Measurements from ENCODE around the gene PCSK2.

PCSK2 gene

GRCh38 chr20:17465236-17465635 lies 238.4 kb downstream of the PCSK2 start:
- Mint-ChIP-seq H3K27ac (no peak overlapping the region), H3K36me3 (ENCODE audit: low read depth) (no peaks in the 10 kb centered on the region), H3K9me3 (no peaks in the 10 kb centered on the region), H3K4me3 (no peak overlapping the region), H3K27me3 (no peaks in the 10 kb centered on the region), H3K4me1 (ENCODE audit: low read depth) (no peaks in the 10 kb centered on the region)
- intact Hi-C loops (cut with micrococcal nuclease): no loop called here

GRCh38 chr20:17466641-17467040 lies 239.8 kb downstream of the PCSK2 start:
- intact Hi-C loops (cut with micrococcal nuclease): no loop called here
- no peaks in the 10 kb centered on the region for H3K27me3 Mint-ChIP-seq
- H3K4me1 Mint-ChIP-seq (ENCODE audit: low read depth): no peaks in the 10 kb centered on the region
- H3K9me3 Mint-ChIP-seq: no peaks in the 10 kb centered on the region
- H3K4me3 Mint-ChIP-seq: no peak overlapping the region
- H3K36me3 Mint-ChIP-seq (ENCODE audit: low read depth): no peaks in the 10 kb centered on the region
- H3K27ac Mint-ChIP-seq: no peak overlapping the region

- Mint-ChIP-seq H3K4me3 (no peak overlapping the region), H3K27ac (no peak overlapping the region), H3K4me1 (ENCODE audit: low read depth) (no peaks in the 10 kb centered on the region), H3K9me3 (no peaks in the 10 kb centered on the region), H3K36me3 (ENCODE audit: low read depth) (no peaks in the 10 kb centered on the region), H3K27me3 (no peaks in the 10 kb centered on the region)
- intact Hi-C loops (cut with micrococcal nuclease): no loop called here
Observed at GRCh38 chr20:17467120-17467655, 240.3 kb downstream of the PCSK2 start.

- H3K27me3 Mint-ChIP-seq: no peaks in the 10 kb centered on the region
- H3K27ac Mint-ChIP-seq: no peak overlapping the region
- H3K4me3 Mint-ChIP-seq: no peak overlapping the region
- intact Hi-C loops (cut with micrococcal nuclease): no loop called here
- H3K4me1 Mint-ChIP-seq (ENCODE audit: low read depth): no peaks in the 10 kb centered on the region
- no peaks in the 10 kb centered on the region for H3K9me3 Mint-ChIP-seq
- H3K36me3 Mint-ChIP-seq (ENCODE audit: low read depth): no peaks in the 10 kb centered on the region
Observed at GRCh38 chr20:17468073-17468840, 241.4 kb downstream of the PCSK2 start.

- Mint-ChIP-seq H3K4me3 (no peak overlapping the region), H3K27ac (no peak overlapping the region), H3K4me1 (ENCODE audit: low read depth) (no peaks in the 10 kb centered on the region), H3K36me3 (ENCODE audit: low read depth) (no peaks in the 10 kb centered on the region), H3K9me3 (no peaks in the 10 kb centered on the region), H3K27me3 (no peaks in the 10 kb centered on the region)
- intact Hi-C loops (cut with micrococcal nuclease): no loop called here
Observed at GRCh38 chr20:17469246-17470030, 242.6 kb downstream of the PCSK2 start.

- no peak overlapping the region for H3K27ac Mint-ChIP-seq
- no peaks in the 10 kb centered on the region for H3K27me3 Mint-ChIP-seq
- no peaks in the 10 kb centered on the region for H3K36me3 Mint-ChIP-seq (ENCODE audit: low read depth)
- no peaks in the 10 kb centered on the region for H3K9me3 Mint-ChIP-seq
- intact Hi-C loops (cut with micrococcal nuclease): no loop called here
- no peaks in the 10 kb centered on the region for H3K4me1 Mint-ChIP-seq (ENCODE audit: low read depth)
- no peak overlapping the region for H3K4me3 Mint-ChIP-seq
Observed at GRCh38 chr20:17470521-17470920, 243.7 kb downstream of the PCSK2 start.

- Mint-ChIP-seq H3K4me3 (no peak overlapping the region), H3K27me3 (no peaks in the 10 kb centered on the region), H3K4me1 (ENCODE audit: low read depth) (no peaks in the 10 kb centered on the region), H3K9me3 (no peaks in the 10 kb centered on the region), H3K27ac (no peak overlapping the region), H3K36me3 (ENCODE audit: low read depth) (no peaks in the 10 kb centered on the region)
- intact Hi-C loops (cut with micrococcal nuclease): no loop called here
Observed at GRCh38 chr20:17470973-17471372, 244.1 kb downstream of the PCSK2 start.

GRCh38 chr20:17471606-17472187 lies 244.9 kb downstream of the PCSK2 start:
- Mint-ChIP-seq H3K36me3 (ENCODE audit: low read depth) (no peaks in the 10 kb centered on the region), H3K9me3 (no peaks in the 10 kb centered on the region), H3K4me3 (no peak overlapping the region), H3K27ac (no peak overlapping the region), H3K4me1 (ENCODE audit: low read depth) (no peaks in the 10 kb centered on the region), H3K27me3 (no peaks in the 10 kb centered on the region)
- intact Hi-C loops (cut with micrococcal nuclease): no loop called here

GRCh38 chr20:17473659-17474058 lies 246.8 kb downstream of the PCSK2 start:
- intact Hi-C loops (cut with micrococcal nuclease): no loop called here
- H3K4me1 Mint-ChIP-seq (ENCODE audit: low read depth): no peaks in the 10 kb centered on the region
- H3K9me3 Mint-ChIP-seq: no peaks in the 10 kb centered on the region
- no peaks in the 10 kb centered on the region for H3K27me3 Mint-ChIP-seq
- H3K36me3 Mint-ChIP-seq (ENCODE audit: low read depth): no peaks in the 10 kb centered on the region
- H3K27ac Mint-ChIP-seq: no peak overlapping the region
- H3K4me3 Mint-ChIP-seq: no peak overlapping the region

GRCh38 chr20:17479063-17479657 lies 252.3 kb downstream of the PCSK2 start:
- H3K4me3 Mint-ChIP-seq: no peak overlapping the region
- H3K4me1 Mint-ChIP-seq (ENCODE audit: low read depth): no peaks in the 10 kb centered on the region

GRCh38 chr20:17480696-17481095 lies 253.9 kb downstream of the PCSK2 start:
- Mint-ChIP-seq H3K27ac (no peak overlapping the region), H3K27me3 (peaks cover 1% of the 10 kb centered on the region), H3K4me1 (ENCODE audit: low read depth) (no peaks in the 10 kb centered on the region), H3K36me3 (ENCODE audit: low read depth) (no peaks in the 10 kb centered on the region), H3K4me3 (no peak overlapping the region), H3K9me3 (no peaks in the 10 kb centered on the region)
- intact Hi-C loops (cut with micrococcal nuclease): no loop called here

More at GRCh38 chr20:17479063-17479657, 252.3 kb downstream of the PCSK2 start:
- Mint-ChIP-seq H3K27me3 (peaks cover 1% of the 10 kb centered on the region), H3K9me3 (no peaks in the 10 kb centered on the region), H3K27ac (no peak overlapping the region), H3K36me3 (ENCODE audit: low read depth) (no peaks in the 10 kb centered on the region)
- intact Hi-C loops (cut with micrococcal nuclease): no loop called here

- no peak overlapping the region for H3K27ac Mint-ChIP-seq
- H3K4me1 Mint-ChIP-seq (ENCODE audit: low read depth): no peaks in the 10 kb centered on the region
Observed at GRCh38 chr20:17481661-17482060, 254.8 kb downstream of the PCSK2 start.

GRCh38 chr20:17482536-17482935 lies 255.7 kb downstream of the PCSK2 start:
- Mint-ChIP-seq H3K9me3 (no peaks in the 10 kb centered on the region), H3K4me1 (ENCODE audit: low read depth) (no peaks in the 10 kb centered on the region), H3K4me3 (no peak overlapping the region), H3K27ac (no peak overlapping the region), H3K36me3 (ENCODE audit: low read depth) (no peaks in the 10 kb centered on the region), H3K27me3 (peaks cover 5% of the 10 kb centered on the region)
- intact Hi-C loops (cut with micrococcal nuclease): no loop called here

More at GRCh38 chr20:17481661-17482060, 254.8 kb downstream of the PCSK2 start:
- Mint-ChIP-seq H3K9me3 (no peaks in the 10 kb centered on the region), H3K27me3 (peaks cover 5% of the 10 kb centered on the region), H3K36me3 (ENCODE audit: low read depth) (no peaks in the 10 kb centered on the region), H3K4me3 (no peak overlapping the region)
- intact Hi-C loops (cut with micrococcal nuclease): no loop called here

- Mint-ChIP-seq H3K27me3 (peaks cover 5% of the 10 kb centered on the region), H3K36me3 (ENCODE audit: low read depth) (no peaks in the 10 kb centered on the region), H3K4me3 (no peak overlapping the region), H3K9me3 (no peaks in the 10 kb centered on the region), H3K4me1 (ENCODE audit: low read depth) (no peaks in the 10 kb centered on the region), H3K27ac (no peak overlapping the region)
- intact Hi-C loops (cut with micrococcal nuclease): no loop called here
Observed at GRCh38 chr20:17485017-17485416, 258.2 kb downstream of the PCSK2 start.
